AG08396 (cell line): ENCODE data around the gene FITM2.
"Not testable (repeated sequence)": the region's sequence is repeated elsewhere in the genome, so short reads cannot be mapped to it uniquely, and the experiment has no call there.

ENCODE experiments used
- DNase-seq: peaks from one replicate; pipeline ENCODE4 v3.0.0; 2012; ENCODE audit warnings: low spot score, mixed read lengths

The FITM2 gene

GRCh38 chr20:44331201-44331600 lies 20.2 kb upstream of the FITM2 start:
- DNase-seq, result no peak

GRCh38 chr20:44328428-44328827 lies 17.4 kb upstream of the FITM2 start:
- no peak for DNase-seq

- DNase-seq, result not testable (repeated sequence)
Measured at GRCh38 chr20:44327748-44328147, 16.7 kb upstream of the FITM2 start.

GRCh38 chr20:44326391-44327159 lies 15.6 kb upstream of the FITM2 start:
- DNase-seq, result no peak

GRCh38 chr20:44324343-44324742 lies 13.3 kb upstream of the FITM2 start:
- DNase-seq, result no peak

GRCh38 chr20:44319839-44320422 lies 8.9 kb upstream of the FITM2 start:
- DNase-seq, result no peak

GRCh38 chr20:44314870-44315269 lies 3.9 kb upstream of the FITM2 start:
- no peak for DNase-seq

GRCh38 chr20:44309763-44310663 lies 989 bp downstream of the FITM2 start:
- DNase-seq, result peak; percentile 77

GRCh38 chr20:44306927-44307326 lies 4.1 kb downstream of the FITM2 start:
- DNase-seq, result no peak

- no peak for DNase-seq
Measured at GRCh38 chr20:44304383-44304782, 6.6 kb downstream of the FITM2 start.

- DNase-seq, result no peak
Measured at GRCh38 chr20:44302736-44303135, 8.3 kb downstream of the FITM2 start.

GRCh38 chr20:44302026-44302669 lies 8.9 kb downstream of the FITM2 start:
- no peak for DNase-seq

- DNase-seq, result no peak
Measured at GRCh38 chr20:44301285-44301684, 9.7 kb downstream of the FITM2 start.

- DNase-seq, result not testable (repeated sequence)
Measured at GRCh38 chr20:44299011-44299535, 11.9 kb downstream of the FITM2 start.

- DNase-seq, result no peak
Measured at GRCh38 chr20:44297721-44298120, 13.3 kb downstream of the FITM2 start.

GRCh38 chr20:44296011-44296410 lies 15.0 kb downstream of the FITM2 start:
- DNase-seq, result no peak

- DNase-seq, result no peak
Measured at GRCh38 chr20:44291754-44292153, 19.2 kb downstream of the FITM2 start.

- no peak for DNase-seq
Measured at GRCh38 chr20:44288252-44288651, 22.8 kb downstream of the FITM2 start.

GRCh38 chr20:44287272-44288097 lies 23.5 kb downstream of the FITM2 start:
- DNase-seq, result no peak

- DNase-seq, result no peak
Measured at GRCh38 chr20:44284032-44284431, 27.0 kb downstream of the FITM2 start.

GRCh38 chr20:44282192-44282591 lies 28.8 kb downstream of the FITM2 start:
- no peak for DNase-seq
